OCI-LY7 (cell line): ENCODE results near the gene CFAP92. TPM values are rescaled to one million over a fixed set of nuclear protein-coding genes. Genes with fewer than 3 reads are reported as not detected.
A peak's percentile ranks its signal among the peaks of the same experiment; 100 is the strongest.

Source experiments
- BruUV-seq: library from RNA; stranded (reverse); fragments of 400-500 nt; replicated peaks from 2 replicates; lab custom pipeline; 2021; lab: Mats Ljungman, UMichigan
- CTCF ChIA-PET: fragments of 300-600 bp; sonication (Branson Sonifier 250); formaldehyde crosslinking; loops from one replicate; lab custom pipeline; 2022; ENCODE audit warnings: antibody characterized with exemption; ENCODE audit not compliant: unreplicated experiment; lab: Charles Lee
- POLR2A ChIA-PET: fragments of 300-600 bp; sonication (Branson Sonifier 250); formaldehyde crosslinking; loops from one replicate; lab custom pipeline; 2022; ENCODE audit warnings: antibody characterized with exemption; lab: Charles Lee
- DNase-seq: peaks from one replicate; pipeline ENCODE4 v3.0.0-alpha.2; 2015; ENCODE audit warnings: low spot score
- H2AFZ ChIP-seq: fragments of 200-600 bp; sonication (generic), shearing (Covaris generic); 2 replicates; pipeline ENCODE4 v1.6.1; 2014; ENCODE audit warnings: mild to moderate bottlenecking, antibody characterized with exemption, low read length, moderate library complexity
- H3K27ac ChIP-seq: fragments of 200-600 bp; sonication (generic); 2 replicates; pipeline ENCODE4 v1.5.1; 2014; ENCODE audit warnings: mixed run types, low read depth, mild to moderate bottlenecking, moderate library complexity, low read length, inconsistent platforms; ENCODE audit not compliant: poor library complexity, severe bottlenecking
- H3K36me3 ChIP-seq: fragments of 200-600 bp; sonication (generic); 2 replicates; pipeline ENCODE4 v1.6.1; 2014; ENCODE audit warnings: mild to moderate bottlenecking, antibody characterized with exemption, low read length, moderate library complexity, mixed read lengths; ENCODE audit not compliant: insufficient read depth
- H3K4me1 ChIP-seq: fragments of 200-600 bp; sonication (generic); 2 replicates; pipeline ENCODE4 v1.5.1; 2014; ENCODE audit warnings: mild to moderate bottlenecking, low read length; ENCODE audit not compliant: insufficient read depth, poor library complexity, severe bottlenecking
- H3K4me2 ChIP-seq: fragments of 200-600 bp; sonication (generic); 2 replicates; pipeline ENCODE4 v1.6.1; 2014; ENCODE audit warnings: mild to moderate bottlenecking, low read length
- H3K4me3 ChIP-seq: fragments of 200-600 bp; sonication (generic); 2 replicates; pipeline ENCODE4 v1.5.1; 2014; ENCODE audit warnings: mild to moderate bottlenecking, low read depth, low read length; ENCODE audit not compliant: poor library complexity, severe bottlenecking
- H3K79me2 ChIP-seq: fragments of 200-600 bp; sonication (generic); 2 replicates; pipeline ENCODE4 v1.6.1; 2016; ENCODE audit warnings: low read depth, mild to moderate bottlenecking, low read length, moderate library complexity, mixed read lengths; ENCODE audit not compliant: insufficient read depth
- H3K9me2 ChIP-seq: fragments of 200-600 bp; sonication (generic); 2 replicates; pipeline ENCODE4 v1.6.1; 2016; ENCODE audit warnings: mild to moderate bottlenecking, low read length, mixed read lengths; ENCODE audit not compliant: insufficient read depth
- H3K9me3 ChIP-seq: fragments of 200-600 bp; sonication (generic); 2 replicates; pipeline ENCODE4 v1.6.1; 2014; ENCODE audit warnings: mild to moderate bottlenecking, mixed run types, low read length, mixed read lengths
- H4K20me1 ChIP-seq: fragments of 200-600 bp; sonication (generic); 2 replicates; pipeline ENCODE4 v1.6.1; 2014; ENCODE audit warnings: mild to moderate bottlenecking, antibody characterized with exemption, low read length, moderate library complexity, mixed read lengths; ENCODE audit not compliant: insufficient read depth
- CTCF ChIP-seq: fragments of 200-600 bp; sonication (generic); conservative IDR thresholded peaks from 2 replicates; pipeline ENCODE4 v1.5.1; 2014; ENCODE audit warnings: mild to moderate bottlenecking, antibody characterized with exemption, low read length, moderate library complexity, mixed read lengths
- EZH2phosphoT487 ChIP-seq: fragments of 200-600 bp; sonication (generic); IDR thresholded peaks from 2 replicates; pipeline ENCODE4 v1.6.1; 2018; ENCODE audit warnings: low read depth, borderline replicate concordance, mild to moderate bottlenecking, mixed run types, antibody characterized with exemption, low read length, moderate library complexity, mixed read lengths
- intact Hi-C: fragments of 100-400 bp; cut with micrococcal nuclease; formaldehyde crosslinking; loops from one replicate; pipeline ENCODE4 v1.10.0; 2022; ENCODE audit not compliant: unreplicated experiment
- total RNA-seq, 2 experiments: library from RNA; depleted of rRNA in 1 of 2; stranded (reverse); fragments of >200 nt in 1 of 2; shearing (Covaris generic) in 1 of 2; gene quantifications; 2 replicates each; pipeline ENCODE4 v1.2.3, GENCODE V29; 2014 to 2022

CFAP92 gene
- total RNA-seq, 2 experiments from 2014 or later: 0.08 to 0.66 TPM

DNA sequence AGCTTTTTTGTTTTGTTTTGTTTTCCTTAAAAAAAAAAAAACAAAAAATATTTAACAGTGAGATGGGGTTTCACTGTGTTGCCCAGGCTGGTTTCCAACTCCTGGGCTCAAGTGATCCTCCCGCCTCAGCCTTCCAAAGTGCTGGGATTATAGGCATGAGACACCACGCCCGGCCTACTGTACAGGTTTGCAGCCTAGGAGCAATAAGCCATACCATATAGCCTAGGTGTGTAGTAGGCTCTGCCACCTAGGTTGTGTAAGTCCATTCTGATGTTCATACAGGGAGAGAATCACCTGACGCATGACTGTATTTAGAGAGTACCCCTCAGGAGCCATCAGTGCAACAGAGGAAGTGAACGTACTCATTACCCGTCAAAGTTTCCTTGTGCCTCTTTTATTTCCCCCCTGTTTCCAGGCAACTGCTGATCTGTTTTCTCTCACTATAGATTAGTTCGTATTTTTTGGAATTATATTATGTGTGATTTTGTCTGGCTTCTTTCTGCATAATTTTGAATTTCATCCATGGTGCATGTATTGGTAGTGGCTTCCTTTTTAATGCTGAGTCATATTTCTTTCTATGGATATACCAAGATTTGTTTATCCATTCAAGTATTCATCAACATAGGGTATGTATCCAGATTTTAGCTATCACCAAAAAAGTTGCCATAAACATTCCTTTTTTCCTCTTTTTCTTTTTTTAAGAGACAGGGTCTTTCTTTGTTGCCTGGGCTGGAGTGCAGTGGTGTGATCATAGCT, 104.6 kb downstream of the CFAP92 start:
- no peak for TF ChIP-seq CTCF
- no peak for TF ChIP-seq EZH2phosphoT487
- no peak for DNase-seq
- Histone ChIP-seq H3K36me3 (peaks cover 77% of the 10 kb centered on the region), H3K4me3 (no peak overlapping the region), H3K79me2 (peaks cover 10% of the 10 kb centered on the region; the same call in 1 of the 2 replicates), H3K27ac (no peak overlapping the region), H3K4me2 (no peak overlapping the region), H3K9me2 (no peaks in the 10 kb centered on the region), H2AFZ (no peak overlapping the region), H3K4me1 (no peaks in the 10 kb centered on the region), H4K20me1 (no peaks in the 10 kb centered on the region; the same call in 1 of the 2 replicates), H3K9me3 (no peaks in the 10 kb centered on the region)
- POLR2A ChIA-PET: interaction anchor here (0.7 kb wide), 1 partner anchor 11 kb away, joined by 4 read pairs; no protein-coding TSS in a partner anchor
- intact Hi-C loops: no loop called here
- BruUV-seq: no TSS peak
- CTCF ChIA-PET: no interaction called here

- no TSS peak for BruUV-seq
- Histone ChIP-seq H3K79me2 (peaks cover 48% of the 10 kb centered on the region), H3K4me1 (peaks cover 14% of the 10 kb centered on the region), H3K36me3 (peaks cover 71% of the 10 kb centered on the region), H2AFZ (no peak overlapping the region), H4K20me1 (no peaks in the 10 kb centered on the region; the same call in 1 of the 2 replicates), H3K4me2 (no peak overlapping the region), H3K9me2 (no peaks in the 10 kb centered on the region), H3K4me3 (no peak overlapping the region), H3K27ac (no peak overlapping the region), H3K9me3 (no peaks in the 10 kb centered on the region)
- DNase-seq: no peak
- intact Hi-C loops: no loop called here
- ChIA-PET CTCF (no interaction called here), POLR2A (no interaction called here)
- no peak for TF ChIP-seq CTCF
- no peak for TF ChIP-seq EZH2phosphoT487
Measured at GRCh38 chr3:128884992-128885391, 108.9 kb downstream of the CFAP92 start.

GRCh38 chr3:128882719-128883118, 111.2 kb downstream of the CFAP92 start:
- Histone ChIP-seq H3K27ac (no peak overlapping the region), H3K36me3 (peaks cover 53% of the 10 kb centered on the region), H3K4me3 (no peak overlapping the region), H3K9me2 (no peaks in the 10 kb centered on the region), H3K4me1 (peaks cover 21% of the 10 kb centered on the region), H3K9me3 (no peaks in the 10 kb centered on the region), H3K79me2 (peaks cover 67% of the 10 kb centered on the region), H4K20me1 (no peaks in the 10 kb centered on the region), H2AFZ (no peak overlapping the region), H3K4me2 (peak overlapping the region; percentile 97; the same call in 1 of the 2 replicates)
- no TSS peak for BruUV-seq
- no peak for DNase-seq
- TF ChIP-seq CTCF (no peak), EZH2phosphoT487 (no peak)
- ChIA-PET CTCF (no interaction called here), POLR2A (interaction anchor here (0.7 to 0.8 kb wide), 3 partner anchors 11 to 250 kb away, joined by 3 to 7 read pairs (median 3); no protein-coding TSS in a partner anchor)
- intact Hi-C loops: no loop called here
